Measurements from ENCODE around the gene EXOSC5.
"Not testable (repeated sequence)": the region's sequence is repeated elsewhere in the genome, so short reads cannot be mapped to it uniquely, and the experiment has no call there.

EXOSC5 gene

DNA sequence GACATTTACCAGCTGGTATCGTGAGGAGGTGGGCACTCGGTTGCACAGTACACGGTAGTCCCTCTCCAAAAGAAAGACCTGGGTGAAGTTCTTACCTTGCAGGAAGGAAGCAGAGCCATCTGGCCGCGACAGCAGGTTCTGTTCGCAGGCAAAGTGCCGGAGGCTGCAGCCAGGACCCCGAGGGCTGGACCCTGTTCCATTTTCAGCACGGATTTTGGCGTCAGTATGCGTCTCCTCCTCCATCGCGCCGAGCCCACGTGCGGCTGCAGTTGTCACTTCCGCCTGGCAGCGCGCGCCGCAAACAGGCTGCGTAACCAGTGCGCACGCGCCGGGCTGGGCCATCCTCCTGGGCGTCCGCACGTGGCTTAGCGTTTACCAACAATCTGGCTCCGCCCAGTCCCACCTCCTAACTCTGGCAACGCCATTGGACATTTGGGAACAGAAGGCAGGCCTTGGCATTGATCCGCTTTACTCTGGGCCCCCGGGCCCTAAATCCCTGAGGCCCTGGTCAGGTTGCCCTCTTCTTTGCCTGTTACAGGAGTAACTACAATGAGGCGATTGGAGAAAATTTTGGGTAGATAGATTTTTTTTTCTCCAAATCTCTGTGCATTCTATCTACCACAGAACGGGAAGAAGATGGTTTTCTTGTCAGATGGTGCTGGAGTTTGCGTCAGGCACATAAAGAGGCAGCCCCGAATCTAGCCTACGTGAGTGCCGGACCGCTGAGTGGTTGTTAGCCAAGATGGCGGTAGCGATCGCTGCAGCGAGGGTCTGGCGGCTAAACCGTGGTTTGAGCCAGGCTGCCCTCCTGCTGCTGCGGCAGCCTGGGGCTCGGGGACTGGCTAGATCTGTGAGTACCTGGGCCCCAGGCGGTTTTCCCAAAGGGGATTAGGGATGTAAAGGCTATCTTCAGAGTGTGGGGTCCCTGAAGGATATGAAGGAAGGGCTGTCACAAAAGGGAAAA, at the start of gene EXOSC5, which contains the start of gene BCKDHA:
Gene EXOSC5 (minus strand): TSS at position 274 of the 964 bp plus-strand sequence. CDS start 31 bp downstream, at position 243.
Gene BCKDHA (plus strand): TSS at position 733 of the 964 bp plus-strand sequence. CDS start 10 bp downstream, at position 743.
- DNase-seq (ENCODE audit: low read depth in 2 of 2) = peak; percentile 99

DNA sequence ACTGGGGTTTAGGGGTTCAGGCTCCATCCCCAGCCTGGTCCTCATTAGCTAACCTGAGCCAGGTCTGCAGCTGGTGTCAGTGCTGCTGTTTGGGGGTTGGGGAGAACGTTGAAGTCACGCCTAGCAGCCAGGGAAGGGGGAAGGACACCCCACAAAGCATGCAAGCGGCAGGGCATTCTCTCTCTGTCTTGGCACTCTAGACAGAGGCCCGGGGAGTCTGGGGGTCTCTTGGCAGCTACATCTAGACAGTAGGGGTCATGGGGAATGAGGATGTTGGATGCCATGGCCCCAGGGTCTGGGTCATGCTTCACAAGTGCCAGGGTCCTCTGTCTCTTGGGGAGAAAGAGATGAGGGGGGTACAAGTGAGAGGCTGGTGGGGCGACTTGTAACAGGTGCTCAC, 48.4 kb upstream of the EXOSC5 start:
- no peak for DNase-seq (ENCODE audit: low read depth in 2 of 2)

DNA sequence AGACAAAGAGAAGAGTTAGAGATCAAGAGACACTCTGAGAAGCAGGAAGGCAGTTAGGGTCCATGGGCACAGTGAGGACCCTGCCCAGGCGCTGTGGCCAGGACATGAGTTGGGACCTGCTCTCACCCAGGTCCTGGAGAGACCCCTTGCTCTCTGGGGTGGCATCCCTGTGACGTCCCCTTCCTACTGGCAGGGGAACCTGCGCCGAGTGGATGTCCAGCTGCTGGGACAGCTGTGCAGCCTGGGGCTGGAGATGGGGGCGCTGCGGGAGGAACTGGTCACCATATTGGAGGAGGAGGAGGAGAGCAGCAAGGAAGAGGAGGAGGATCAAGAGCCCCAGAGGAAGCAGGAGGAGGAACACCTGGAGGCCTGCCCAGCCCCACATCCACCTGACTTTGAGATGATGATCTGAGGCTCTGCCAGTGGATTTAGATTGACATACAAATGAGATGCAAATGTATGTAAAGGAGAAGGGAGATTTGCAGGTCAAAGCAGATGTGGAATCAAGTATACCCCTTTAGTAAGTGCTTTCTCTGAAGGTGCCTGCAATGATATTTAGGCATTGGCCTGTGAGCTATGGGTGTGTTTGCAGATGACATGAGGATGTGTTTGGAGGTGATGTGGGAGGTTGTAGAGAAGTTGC, 46.8 kb upstream of the EXOSC5 start:
- DNase-seq (ENCODE audit: low read depth in 2 of 2) = no peak

DNA sequence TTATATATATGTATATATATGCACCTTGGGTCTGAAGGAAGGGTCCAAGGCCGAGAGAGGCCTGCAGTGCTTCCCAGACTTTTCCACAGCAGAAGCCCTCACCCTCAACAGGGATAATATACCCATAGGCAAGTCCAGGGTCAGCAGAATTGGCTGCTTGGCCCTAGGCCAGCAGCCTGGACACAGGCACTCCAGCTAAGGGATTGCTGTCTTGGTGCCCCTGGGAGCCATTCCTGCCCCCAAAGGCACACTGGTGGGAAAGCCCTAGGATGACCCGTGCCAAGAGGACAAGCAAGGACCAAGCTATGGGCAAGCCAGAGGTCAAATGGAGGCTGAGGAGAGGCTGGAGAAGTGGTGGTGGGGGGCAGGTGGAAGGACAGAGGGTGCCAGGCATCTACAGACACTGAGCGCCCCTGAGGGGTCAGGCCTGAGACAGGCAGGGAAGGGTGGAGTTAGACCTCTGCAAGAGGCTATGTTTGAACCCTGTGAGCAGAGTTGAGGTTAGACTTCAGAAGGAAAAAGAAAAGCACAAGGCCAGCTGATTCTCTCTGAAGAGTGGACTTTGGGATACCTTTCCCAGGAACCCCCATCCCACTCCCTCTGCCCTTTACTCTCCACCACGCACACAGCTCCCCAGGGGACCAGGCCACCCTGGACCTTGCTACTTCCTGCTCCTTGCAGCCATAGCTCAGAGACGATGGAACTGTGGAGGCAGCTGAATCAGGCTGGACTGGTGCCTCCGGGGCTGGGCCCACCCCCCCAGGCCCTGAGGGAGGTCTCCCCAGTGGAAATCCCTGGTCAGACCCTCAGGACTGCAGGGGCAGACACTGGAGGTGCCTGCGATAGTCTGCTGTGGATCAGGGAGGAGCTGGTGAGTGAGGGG, 45.6 kb upstream of the EXOSC5 start, which contains the start of gene ERICH4:
Gene ERICH4 (plus strand): TSS at position 684 of the 883 bp plus-strand sequence. CDS start 14 bp downstream, at position 698.
- no peak for DNase-seq (ENCODE audit: low read depth in 2 of 2)

DNA sequence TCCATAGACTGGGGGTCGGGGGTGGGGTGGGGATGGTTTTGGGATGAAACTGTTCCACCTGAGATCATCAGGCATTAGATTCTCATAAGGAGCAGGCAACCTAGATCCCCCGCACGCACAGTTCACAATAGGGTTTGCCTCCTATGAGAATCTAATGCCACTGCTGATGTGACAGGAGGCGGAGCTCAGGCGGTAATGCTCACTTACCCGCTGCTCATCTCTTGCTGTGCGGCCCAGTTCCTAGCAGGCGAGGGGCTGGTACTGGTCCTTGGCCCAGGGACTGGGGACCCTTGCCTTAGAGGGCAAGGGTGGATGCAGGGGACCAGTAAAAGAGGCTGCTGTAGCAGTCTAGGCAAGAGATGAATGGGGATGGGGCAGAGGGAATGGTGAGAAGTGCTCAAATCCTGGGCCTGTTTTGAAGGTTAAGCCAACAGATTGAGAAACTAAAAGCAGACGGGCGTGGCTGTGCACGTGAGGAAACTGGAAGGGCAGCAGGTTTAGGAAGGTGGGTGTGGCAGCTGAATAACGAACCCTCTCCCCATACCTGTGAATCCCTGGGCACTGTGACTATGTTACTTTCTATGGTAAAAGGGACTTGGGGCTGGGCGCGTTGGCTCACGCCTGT, 44.3 kb upstream of the EXOSC5 start:
- no peak for DNase-seq (ENCODE audit: low read depth in 2 of 2)

DNA sequence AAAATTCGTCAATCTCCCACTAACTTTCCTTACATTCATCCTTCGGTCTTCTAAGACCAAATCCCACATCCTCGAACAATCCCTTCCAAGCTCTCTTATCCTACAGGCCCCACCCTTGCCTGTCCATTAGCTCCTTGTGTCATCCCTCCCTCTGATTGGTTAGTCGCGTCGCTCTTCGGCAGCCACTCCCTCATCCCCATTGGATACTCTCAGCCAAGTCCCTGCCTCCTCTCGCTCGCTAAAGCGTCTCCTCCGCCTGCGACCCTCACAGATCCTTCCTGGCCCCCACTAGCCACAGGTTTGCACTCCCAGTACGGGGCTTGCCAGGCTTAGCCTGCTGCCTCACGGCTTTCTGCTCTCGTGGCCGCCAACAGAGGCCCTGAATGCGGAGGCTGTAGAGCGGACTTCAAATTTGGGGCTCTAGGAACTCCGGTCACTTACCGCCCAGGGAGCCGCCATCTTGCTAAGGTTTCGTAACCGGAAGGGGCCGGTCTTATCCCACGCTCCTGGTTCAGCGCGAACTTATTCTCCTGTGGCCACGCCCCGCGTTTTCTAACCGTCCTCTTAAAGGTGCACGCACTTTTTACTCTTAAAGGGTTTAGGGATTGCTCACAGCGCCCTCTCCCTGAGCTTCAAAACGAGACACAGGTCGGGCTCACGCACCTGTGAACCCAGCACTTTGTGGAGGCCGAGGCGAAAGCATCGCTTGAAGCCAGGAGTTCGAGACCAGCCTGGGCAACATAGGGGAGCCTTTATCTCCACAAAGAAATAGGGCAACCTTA, 42.5 kb upstream of the EXOSC5 start, which contains the start of gene DMAC2:
Gene DMAC2 (minus strand): TSS at position 472 of the 782 bp plus-strand sequence. CDS start 13 bp downstream, at position 459.
- DNase-seq (ENCODE audit: low read depth in 2 of 2) = peak; percentile 91 to 94

DNA sequence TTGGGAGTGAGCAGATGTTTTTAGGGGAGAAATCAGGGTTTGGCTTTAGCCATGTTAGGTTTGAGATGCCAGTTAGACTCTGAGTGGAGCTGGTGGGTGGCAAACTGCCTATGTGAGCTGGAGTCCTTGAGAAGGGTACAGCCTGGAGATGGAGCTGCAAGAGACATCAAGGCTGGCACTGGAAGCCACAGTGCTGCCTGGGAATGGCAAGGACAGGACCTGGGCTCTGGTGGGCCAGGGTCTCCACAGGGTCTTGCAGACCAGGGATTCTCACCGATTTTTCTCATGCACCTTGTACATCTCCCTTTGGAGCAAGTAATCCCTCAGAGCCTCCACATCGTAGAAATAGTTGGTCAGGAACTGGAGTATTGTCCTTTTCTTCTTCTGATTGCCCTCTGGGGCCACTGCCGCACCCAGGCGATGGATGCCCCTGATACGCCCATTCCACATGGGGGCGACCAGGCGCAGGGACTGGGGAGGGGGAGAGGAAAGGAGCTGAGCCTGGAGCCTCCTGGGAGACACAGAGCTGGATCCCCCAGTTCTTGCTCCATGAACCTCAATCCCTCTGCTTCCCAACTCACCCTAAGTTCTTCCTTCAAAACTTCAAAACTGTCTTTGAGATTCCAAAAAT, 40.9 kb upstream of the EXOSC5 start:
- DNase-seq (ENCODE audit: low read depth in 2 of 2) = no peak

DNA sequence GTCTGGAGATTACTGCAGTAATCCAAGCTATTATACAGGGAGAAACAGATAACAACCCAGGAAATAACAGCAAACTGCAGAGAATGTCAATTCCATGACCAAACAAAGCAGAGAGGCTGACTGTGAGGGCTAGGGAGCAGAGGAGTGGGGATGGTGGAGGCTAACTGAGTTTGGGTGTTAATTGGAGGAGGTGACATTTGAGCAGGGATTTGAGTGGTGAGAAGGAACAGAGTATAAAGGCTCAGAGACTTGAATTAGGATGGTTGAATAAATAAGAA, 39.5 kb upstream of the EXOSC5 start:
- DNase-seq (ENCODE audit: low read depth in 2 of 2) = no peak

DNA sequence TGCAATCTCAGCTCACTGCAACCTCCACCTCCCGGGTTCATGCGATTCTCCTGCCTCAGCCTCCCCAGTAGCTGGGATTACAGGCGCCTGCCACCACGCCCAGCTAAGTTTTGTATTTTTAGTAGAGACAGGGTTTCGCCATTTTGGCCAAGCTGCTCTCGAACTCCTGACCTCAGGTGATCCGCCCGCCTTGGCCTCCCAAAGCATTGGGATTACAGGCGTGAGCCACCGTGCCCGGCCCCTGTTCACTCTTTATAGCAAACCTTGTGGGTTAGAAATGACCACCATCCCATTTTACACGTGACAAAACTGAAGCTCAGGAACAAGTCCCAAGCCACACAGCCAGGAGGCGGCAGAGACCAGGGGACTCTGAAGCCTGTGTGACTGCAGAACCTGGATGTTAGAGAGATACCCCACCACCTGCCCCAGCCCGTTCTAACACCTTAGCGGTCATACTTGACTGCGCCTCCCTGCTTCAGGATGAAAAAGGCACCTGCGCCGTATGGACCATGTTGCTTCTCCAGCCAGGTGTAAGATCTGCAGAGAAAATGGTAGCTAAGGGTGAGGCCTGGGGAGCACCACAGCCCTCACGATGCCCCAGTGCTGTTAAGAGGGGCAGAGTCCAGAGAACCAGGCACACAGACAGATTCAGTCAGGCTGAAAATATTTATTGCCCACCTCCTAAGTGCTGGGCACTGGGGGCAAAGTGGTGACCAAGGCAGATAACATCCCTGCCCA, 38.9 kb upstream of the EXOSC5 start:
- DNase-seq (ENCODE audit: low read depth in 2 of 2) = no peak

DNA sequence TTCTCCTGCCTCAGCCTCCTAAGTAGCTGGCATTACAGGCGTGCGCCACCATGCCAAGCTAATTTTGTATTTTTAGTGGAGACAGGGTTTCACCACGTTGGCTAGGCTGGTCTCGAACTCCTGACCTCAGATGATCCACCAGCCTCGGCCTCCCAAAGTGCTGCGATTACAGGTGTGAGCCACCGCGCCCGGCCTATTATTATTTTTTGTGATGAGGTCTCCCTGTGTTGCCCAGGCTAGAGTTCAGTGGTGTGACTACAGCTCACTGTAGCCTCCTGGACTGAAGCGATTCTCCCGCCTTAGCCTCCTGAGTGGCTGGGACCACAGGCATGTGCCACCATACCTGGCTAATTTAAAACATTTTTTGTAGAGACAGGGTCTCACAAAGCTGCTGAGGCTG, 38.2 kb upstream of the EXOSC5 start:
- DNase-seq (ENCODE audit: low read depth in 2 of 2) = not testable (repeated sequence)

DNA sequence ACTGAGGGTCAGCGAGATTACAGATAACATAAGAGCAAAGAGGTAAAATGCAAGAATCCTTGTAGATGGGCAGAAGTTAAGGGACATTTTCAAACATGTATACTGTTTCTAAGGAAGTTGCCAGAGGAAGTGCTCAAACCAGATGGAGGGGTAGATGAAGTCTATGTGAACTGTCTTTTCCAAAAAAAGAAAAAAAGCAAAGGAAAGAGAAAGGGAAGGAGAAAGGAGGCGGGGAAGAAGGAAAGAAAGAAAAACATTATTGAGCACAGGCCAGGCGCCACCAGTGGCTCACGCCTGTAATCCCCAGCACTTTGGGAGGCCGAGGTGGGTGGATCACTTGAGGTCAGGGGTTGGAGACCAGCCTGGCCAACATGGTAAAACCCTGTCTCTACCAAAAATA, 37.3 kb upstream of the EXOSC5 start:
- DNase-seq (ENCODE audit: low read depth in 2 of 2) = no peak

DNA sequence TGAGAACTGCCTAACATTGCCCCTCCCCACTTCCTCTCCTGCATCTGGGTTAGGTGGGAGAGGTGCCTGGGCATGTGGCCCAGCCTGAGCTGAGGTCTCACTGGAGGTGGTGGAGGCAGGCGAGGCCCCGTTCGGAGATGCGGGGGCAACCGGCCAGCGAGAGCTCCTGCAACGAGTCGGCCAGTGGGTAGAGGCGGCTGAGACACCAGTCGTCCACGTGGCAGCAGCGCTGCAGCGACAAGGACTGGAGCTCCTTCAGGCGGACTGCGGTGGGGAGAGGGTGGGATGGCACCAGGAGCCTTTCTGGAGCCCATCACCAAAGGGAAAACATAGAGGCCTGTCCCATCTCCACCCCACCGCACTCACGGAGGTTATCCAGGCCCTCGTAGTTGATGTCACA, 36.0 kb upstream of the EXOSC5 start:
- no peak for DNase-seq (ENCODE audit: low read depth in 2 of 2)

DNA sequence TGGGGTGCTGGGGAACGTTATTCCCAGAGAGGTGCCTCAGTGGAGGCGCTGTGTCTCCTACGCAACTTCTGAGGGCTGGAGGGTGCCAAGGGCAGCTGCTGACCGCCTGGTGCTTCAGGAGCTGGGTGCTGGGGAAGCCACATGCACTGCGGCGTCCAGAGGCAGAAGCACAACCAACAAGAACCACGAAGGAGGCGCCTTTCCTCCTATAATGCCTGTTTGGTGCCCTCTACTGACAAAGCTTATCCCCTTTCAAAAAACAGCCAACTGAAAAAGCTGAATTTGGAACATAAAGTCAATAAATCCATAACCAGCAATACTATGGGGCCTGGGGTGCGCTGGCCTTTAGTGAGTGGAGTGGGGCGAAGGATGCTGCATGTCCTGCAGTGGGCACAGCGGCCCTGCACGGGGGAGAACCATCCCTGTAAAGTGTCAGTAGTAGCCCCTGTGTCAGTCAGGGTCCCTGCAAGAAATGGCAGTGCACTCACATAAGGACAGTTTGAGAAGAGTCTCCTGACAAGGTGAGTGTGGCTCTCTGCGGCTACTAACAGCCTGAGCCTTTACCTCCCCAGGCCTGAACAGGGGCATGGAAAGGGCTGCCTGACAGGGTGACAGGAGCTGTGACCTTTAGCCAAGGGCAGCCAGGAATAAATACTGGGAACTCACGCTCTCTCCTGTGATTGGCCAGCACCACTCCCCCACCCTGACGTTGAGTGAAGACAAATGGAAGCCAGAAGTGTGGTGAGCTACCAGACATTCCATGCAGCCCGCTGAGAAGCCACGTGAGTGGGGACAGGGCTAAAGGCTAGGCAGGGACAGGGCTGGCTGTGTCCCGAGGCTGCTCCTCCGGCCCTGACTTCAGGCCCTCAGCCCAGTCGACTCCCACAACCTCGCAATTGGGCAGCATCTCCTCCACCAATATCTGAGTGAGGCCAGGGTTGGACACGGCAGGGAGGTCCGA, 34.5 kb upstream of the EXOSC5 start:
- no peak for DNase-seq (ENCODE audit: low read depth in 2 of 2)

DNA sequence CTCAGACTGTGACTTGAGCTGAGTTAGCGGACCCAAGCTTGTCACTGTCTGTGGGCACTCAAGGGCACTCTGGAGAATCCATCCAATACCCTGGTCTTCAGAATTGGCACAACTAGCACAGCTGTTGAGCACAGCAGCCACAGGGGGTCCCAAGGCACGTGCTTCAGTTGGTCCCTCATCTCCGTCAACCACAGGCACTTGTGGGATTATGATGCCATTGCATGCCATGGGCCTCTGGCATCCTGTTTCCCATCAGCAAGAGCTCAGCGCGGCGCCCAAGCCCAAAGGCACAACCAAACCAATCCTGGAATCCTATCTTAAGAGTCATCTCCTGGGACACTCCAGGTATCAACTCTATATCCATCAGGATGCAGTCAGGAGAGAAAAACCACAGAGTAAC, 33.8 kb upstream of the EXOSC5 start:
- no peak for DNase-seq (ENCODE audit: low read depth in 2 of 2)

DNA sequence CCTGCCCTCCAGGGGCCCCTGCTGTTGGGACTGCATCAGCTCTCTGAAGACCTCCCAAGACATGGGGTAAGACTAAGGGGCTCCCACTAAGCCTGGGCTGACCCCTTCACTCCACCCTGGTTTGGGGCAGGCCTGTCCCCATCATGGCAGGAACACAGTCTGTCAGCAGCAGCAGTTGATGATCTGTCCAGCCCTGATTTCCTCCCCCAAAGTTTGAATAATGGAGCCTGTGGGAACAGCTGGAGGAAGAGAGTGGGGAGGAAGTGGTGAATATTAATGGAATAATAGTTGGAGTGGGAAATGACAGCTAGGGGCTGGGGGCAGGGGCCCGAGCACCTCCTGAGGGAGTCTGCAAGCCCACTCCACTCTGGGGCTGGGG, 31.3 kb upstream of the EXOSC5 start:
- DNase-seq (ENCODE audit: low read depth in 2 of 2) = no peak

DNA sequence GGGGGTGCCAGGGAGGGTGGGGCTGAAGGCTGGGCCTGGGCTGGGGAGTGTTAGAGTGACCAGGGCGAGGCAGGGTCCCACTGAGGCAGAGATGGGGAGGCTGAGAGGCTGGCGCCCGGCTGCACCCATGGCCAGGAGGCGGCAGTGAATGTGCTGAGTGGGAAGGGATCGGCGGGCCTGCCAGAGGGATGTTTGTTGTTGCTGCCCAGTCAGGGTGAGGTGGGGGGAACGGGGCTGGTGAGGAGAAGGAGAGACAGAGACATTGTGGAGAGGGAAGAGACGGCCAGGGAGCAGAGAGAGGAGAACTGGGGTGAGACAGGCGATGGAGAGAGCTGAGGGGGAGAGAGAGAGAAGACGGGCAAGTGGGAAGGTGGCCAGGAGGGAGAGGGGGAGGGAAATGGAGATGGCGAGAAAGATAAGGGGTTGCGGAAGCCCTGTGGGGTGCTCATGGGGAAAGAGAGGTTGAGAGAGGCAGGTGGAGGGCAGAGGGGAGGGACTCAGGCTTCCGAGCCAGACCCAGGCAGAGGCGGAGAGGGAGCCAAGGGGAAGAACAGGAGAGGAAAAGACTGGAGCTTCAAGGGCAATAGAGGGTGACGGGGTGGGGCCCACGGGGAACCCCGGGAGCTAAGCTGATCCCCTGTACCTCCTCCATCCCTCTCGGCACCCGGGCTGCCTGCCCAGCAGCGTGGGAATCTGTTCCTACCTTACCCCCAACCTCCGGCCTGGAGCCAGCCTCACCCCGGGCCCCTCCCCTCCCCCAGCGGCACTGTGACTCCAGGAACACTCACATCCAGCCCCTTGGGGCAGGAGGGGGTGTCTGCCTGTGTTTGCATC, 30.7 kb upstream of the EXOSC5 start:
- peak in 1 of 2 donors; percentile 20 for DNase-seq (ENCODE audit: low read depth in 2 of 2)

DNA sequence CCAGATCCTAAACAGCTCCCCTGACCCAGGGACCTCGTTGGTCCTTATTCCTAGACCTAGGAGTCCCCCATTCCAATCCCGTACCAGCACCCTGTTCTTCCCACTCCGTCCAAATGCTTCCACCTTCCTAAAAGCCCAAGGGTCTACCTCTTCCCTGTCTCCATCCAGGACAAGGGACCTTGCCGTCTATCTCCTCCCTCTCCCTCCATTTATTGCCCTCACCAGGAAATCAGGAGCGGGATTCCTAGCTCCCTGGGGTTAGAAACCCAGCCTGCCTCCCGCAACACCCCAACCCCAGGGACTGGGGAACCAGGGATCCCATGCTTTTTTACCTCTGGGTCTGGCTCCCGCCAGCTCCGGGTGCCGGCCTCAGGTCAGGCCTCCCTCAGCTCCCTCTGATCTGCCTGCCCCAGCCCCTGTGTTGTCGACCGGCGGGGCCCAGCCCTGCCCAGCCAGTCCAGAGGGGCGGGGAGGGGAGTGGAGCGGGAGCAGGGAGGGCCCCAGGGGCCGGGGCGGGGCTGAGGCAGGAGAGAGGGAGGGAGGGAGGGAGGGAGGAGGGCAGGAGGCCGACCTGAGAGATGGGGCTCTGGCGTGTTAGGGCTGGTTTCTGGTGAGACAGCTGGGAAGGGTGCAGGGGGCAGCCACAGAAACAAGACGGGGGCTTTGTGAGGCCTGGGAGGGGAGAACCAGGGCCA, 29.9 kb upstream of the EXOSC5 start, which contains the start of gene B3GNT8:
Gene B3GNT8 (minus strand): TSS at position 423 of the 695 bp plus-strand sequence. CDS start 596 bp downstream, outside the sequence.
- DNase-seq (ENCODE audit: low read depth in 2 of 2) = peak; percentile 31 to 46
